Mucosa of descending colon (tissue), 3 donors: ENCODE measurements around the gene NRG3. TPM values are rescaled to one million over a fixed set of nuclear protein-coding genes. Genes with fewer than 3 reads are reported as not detected.

Source experiments
- ATAC-seq: fragments of 200-7000 bp; cut with Tn5 transposase; one replicate; pipeline ENCODE4 v1.9.1; 2020; ENCODE audit warnings: mild to moderate bottlenecking, moderate library complexity
- DNase-seq, 3 donors: peaks; one replicate each; pipeline ENCODE4 v3.0.0-alpha.2; 2020
- H3K36me3 ChIP-seq: fragments of 200-600 bp; one replicate; pipeline ENCODE4 v1.8.0; 2021; ENCODE audit warnings: low read depth, mild to moderate bottlenecking
- H3K4me1 ChIP-seq: fragments of 200-600 bp; one replicate; pipeline ENCODE4 v1.8.0; 2021; ENCODE audit warnings: low read depth, mild to moderate bottlenecking
- H3K4me3 ChIP-seq: fragments of 200-600 bp; one replicate; pipeline ENCODE4 v1.8.0; 2021; ENCODE audit warnings: mild to moderate bottlenecking
- H3K9me3 ChIP-seq: fragments of 200-600 bp; one replicate; pipeline ENCODE4 v1.8.0; 2021; ENCODE audit warnings: mild to moderate bottlenecking
- CTCF ChIP-seq: fragments of 200-600 bp; IDR thresholded peaks from one replicate; pipeline ENCODE4 v1.8.0; 2022; ENCODE audit warnings: antibody characterized with exemption, mild to moderate bottlenecking
- intact Hi-C, 2 donors: fragments of 100-400 bp; cut with DNase I in 1 of 2; cut with micrococcal nuclease in 1 of 2; formaldehyde crosslinking; loops; one replicate each; pipeline versions ENCODE4 v1.11.0 to v1.11.1; 2022; cut with DNase I, micrococcal nuclease
- total RNA-seq, 3 donors: library from RNA; stranded (reverse); fragmentation: NEBNext Ultra II Directional in 2 of 3; extraction: Animal tissue kit (Norgen Biotek cat#: 25700) in 2 of 3; gene quantifications; one replicate each; pipeline versions ENCODE4 v1.2.1 to v1.2.4, GENCODE V29; 2021 to 2023
- donor health status: DM: no; HTN: no; CAD: no; lungs with moderate emphysema.
- donor health status: DM: no; HTN: no; CAD: no.
- donor health status: DM: no; HTN: yes; CAD: no.

NRG3 gene
- total RNA-seq, 3 donors from 2014 or later: 0.12 to 0.73 (median 0.23) TPM

- H3K4me1 ChIP-seq: no peaks in the 10 kb centered on the region
- H3K9me3 ChIP-seq: no peaks in the 10 kb centered on the region
- H3K36me3 ChIP-seq: no peaks in the 10 kb centered on the region
- no peak overlapping the region for H3K4me3 ChIP-seq
- intact Hi-C loops: no loop called here
- TF ChIP-seq CTCF: no peak
- DNase-seq (no peak), ATAC-seq (no peak)
Observed at GRCh38 chr10:81885491-81885890, 10.5 kb downstream of the NRG3 start.

GRCh38 chr10:81886939-81887338 lies 11.9 kb downstream of the NRG3 start:
- Histone ChIP-seq H3K9me3 (no peaks in the 10 kb centered on the region), H3K36me3 (no peaks in the 10 kb centered on the region), H3K4me1 (no peaks in the 10 kb centered on the region), H3K4me3 (no peak overlapping the region)
- TF ChIP-seq CTCF: no peak
- ATAC-seq (no peak), DNase-seq (no peak)
- intact Hi-C loops: no loop called here

GRCh38 chr10:81889181-81889769 lies 14.3 kb downstream of the NRG3 start:
- Histone ChIP-seq H3K4me1 (no peaks in the 10 kb centered on the region), H3K4me3 (no peak overlapping the region), H3K36me3 (no peaks in the 10 kb centered on the region), H3K9me3 (no peaks in the 10 kb centered on the region)
- no peak for DNase-seq
- intact Hi-C loops: no loop called here
- ATAC-seq: no peak
- TF ChIP-seq CTCF: no peak

GRCh38 chr10:81894616-81895015 lies 19.6 kb downstream of the NRG3 start:
- no peak for DNase-seq
- Histone ChIP-seq H3K36me3 (no peaks in the 10 kb centered on the region), H3K9me3 (no peaks in the 10 kb centered on the region), H3K4me1 (no peaks in the 10 kb centered on the region), H3K4me3 (no peak overlapping the region)
- no peak for TF ChIP-seq CTCF
- intact Hi-C loops: no loop called here
- no peak for ATAC-seq

- TF ChIP-seq CTCF: no peak
- intact Hi-C loops: no loop called here
- no peaks in the 10 kb centered on the region for H3K4me1 ChIP-seq
- H3K36me3 ChIP-seq: no peaks in the 10 kb centered on the region
- no peak for DNase-seq
- H3K4me3 ChIP-seq: no peak overlapping the region
- no peak for ATAC-seq
- H3K9me3 ChIP-seq: no peaks in the 10 kb centered on the region
Observed at GRCh38 chr10:81898518-81898917, 23.5 kb downstream of the NRG3 start.

GRCh38 chr10:81900989-81901388 lies 26.0 kb downstream of the NRG3 start:
- H3K4me3 ChIP-seq: no peak overlapping the region
- no peaks in the 10 kb centered on the region for H3K9me3 ChIP-seq
- H3K36me3 ChIP-seq: no peaks in the 10 kb centered on the region
- DNase-seq: no peak
- H3K4me1 ChIP-seq: no peaks in the 10 kb centered on the region
- intact Hi-C loops: no loop called here
- TF ChIP-seq CTCF: no peak
- no peak for ATAC-seq
